Breast epithelium (tissue), 4 donors: ENCODE data around the gene INS. TPM values are rescaled to one million over a fixed set of nuclear protein-coding genes. Genes with fewer than 3 reads are reported as not detected.

Source experiments
- DNase-seq, 2 donors: peaks; one replicate each; pipeline ENCODE4 v3.0.0-alpha.2; 2019; ENCODE audit warnings: low spot score in 2 of 2
- H3K27ac ChIP-seq, 2 donors: fragments of 200-600 bp; sonication (generic) in 1 of 2; one replicate each; pipeline ENCODE4 v1.5.1; 2016 to 2019; ENCODE audit warnings: mild to moderate bottlenecking in 1 of 2
- H3K27me3 ChIP-seq, 2 donors: fragments of 200-600 bp; sonication (generic) in 1 of 2; one replicate each; pipeline versions ENCODE4 v1.5.1 to v1.6.0; 2017 to 2019; ENCODE audit warnings: control low read depth in 1 of 2, mild to moderate bottlenecking in 1 of 2
- H3K36me3 ChIP-seq: fragments of 200-600 bp; one replicate; pipeline ENCODE4 v1.5.1; 2019
- H3K4me1 ChIP-seq, 2 donors: fragments of 200-600 bp; sonication (generic); one replicate each; pipeline ENCODE4 v1.5.1; 2016 to 2019; ENCODE audit warnings: control low read depth in 1 of 2
- H3K4me3 ChIP-seq, 3 donors: fragments of 200-600 bp; sonication (generic); 1 replicate in 2 of 3; 2 replicates in 1 of 3; pipeline ENCODE4 v1.5.1; 2016 to 2019; ENCODE audit warnings: mild to moderate bottlenecking in 3 of 3, moderate library complexity in 2 of 3
- H3K9me3 ChIP-seq, 2 donors: fragments of 200-600 bp; sonication (generic) in 1 of 2; one replicate each; pipeline ENCODE4 v1.5.1; 2016 to 2019; ENCODE audit warnings: control low read depth in 1 of 2
- POLR2A ChIP-seq: fragments of 450-650 bp; IDR thresholded peaks from one replicate; pipeline ENCODE4 v1.6.1; 2016; ENCODE audit warnings: antibody characterized with exemption, mild to moderate bottlenecking, moderate library complexity
- POLR2AphosphoS5 ChIP-seq, 3 donors: sonication (generic); formaldehyde crosslinking; IDR thresholded peaks; one replicate each; pipeline ENCODE4 v1.6.1; 2017; ENCODE audit warnings: antibody characterized with exemption in 3 of 3
- intact Hi-C: fragments of 100-400 bp; cut with DNase I; formaldehyde crosslinking; loops from one replicate; pipeline ENCODE4 v1.15.1; 2023; ENCODE audit warnings: low total_unique reads
- total RNA-seq, 3 donors: library from RNA; depleted of rRNA; stranded (reverse); fragments of >200 nt; gene quantifications; one replicate each; pipeline ENCODE4 v1.1.0, GENCODE V29; 2016
- TF ChIP-seq, protein P1 (sequence below), 3 donors: fragments of 450-650 bp; IDR thresholded peaks; one replicate each; pipeline ENCODE4 v1.5.1; 2016 to 2017; ENCODE audit warnings: antibody characterized with exemption in 3 of 3, mild to moderate bottlenecking in 3 of 3, moderate library complexity in 3 of 3

INS gene
- total RNA-seq, 3 donors from 2014 or later, result not detected

- Histone ChIP-seq H3K4me1 (no peaks in the 10 kb centered on the region), H3K27me3 (peaks cover 3 to 32% of the 10 kb centered on the region in 2 donors), H3K27ac (no peak overlapping the region), H3K36me3 (no peaks in the 10 kb centered on the region), H3K9me3 (no peaks in the 10 kb centered on the region), H3K4me3 (no peak overlapping the region)
- no peak for DNase-seq
- intact Hi-C loops, result no loop called here
- TF ChIP-seq, protein P1, sequence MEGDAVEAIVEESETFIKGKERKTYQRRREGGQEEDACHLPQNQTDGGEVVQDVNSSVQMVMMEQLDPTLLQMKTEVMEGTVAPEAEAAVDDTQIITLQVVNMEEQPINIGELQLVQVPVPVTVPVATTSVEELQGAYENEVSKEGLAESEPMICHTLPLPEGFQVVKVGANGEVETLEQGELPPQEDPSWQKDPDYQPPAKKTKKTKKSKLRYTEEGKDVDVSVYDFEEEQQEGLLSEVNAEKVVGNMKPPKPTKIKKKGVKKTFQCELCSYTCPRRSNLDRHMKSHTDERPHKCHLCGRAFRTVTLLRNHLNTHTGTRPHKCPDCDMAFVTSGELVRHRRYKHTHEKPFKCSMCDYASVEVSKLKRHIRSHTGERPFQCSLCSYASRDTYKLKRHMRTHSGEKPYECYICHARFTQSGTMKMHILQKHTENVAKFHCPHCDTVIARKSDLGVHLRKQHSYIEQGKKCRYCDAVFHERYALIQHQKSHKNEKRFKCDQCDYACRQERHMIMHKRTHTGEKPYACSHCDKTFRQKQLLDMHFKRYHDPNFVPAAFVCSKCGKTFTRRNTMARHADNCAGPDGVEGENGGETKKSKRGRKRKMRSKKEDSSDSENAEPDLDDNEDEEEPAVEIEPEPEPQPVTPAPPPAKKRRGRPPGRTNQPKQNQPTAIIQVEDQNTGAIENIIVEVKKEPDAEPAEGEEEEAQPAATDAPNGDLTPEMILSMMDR (IDR thresholded peaks at IDR 0.05), result no peak
- TF ChIP-seq POLR2AphosphoS5 (IDR thresholded peaks at IDR 0.05), result no peak
- no peak for TF ChIP-seq POLR2A
These were observed 37.4 kb downstream of the INS start for GRCh38 chr11:2123628-2123960.

- Histone ChIP-seq H3K36me3 (no peaks in the 10 kb centered on the region), H3K4me1 (no peaks in the 10 kb centered on the region), H3K9me3 (peaks cover 0 to under 1% of the 10 kb centered on the region in 2 donors), H3K27me3 (peaks cover 3 to 28% of the 10 kb centered on the region in 2 donors), H3K4me3 (no peak overlapping the region), H3K27ac (no peak overlapping the region)
- no peak for DNase-seq
- intact Hi-C loops, result no loop called here
- TF ChIP-seq, protein P1 (IDR thresholded peaks at IDR 0.05), result no peak
- TF ChIP-seq POLR2A (no peak), POLR2AphosphoS5 (IDR thresholded peaks at IDR 0.05) (no peak)
These were observed 37.9 kb downstream of the INS start for GRCh38 chr11:2122907-2123627.

DNA sequence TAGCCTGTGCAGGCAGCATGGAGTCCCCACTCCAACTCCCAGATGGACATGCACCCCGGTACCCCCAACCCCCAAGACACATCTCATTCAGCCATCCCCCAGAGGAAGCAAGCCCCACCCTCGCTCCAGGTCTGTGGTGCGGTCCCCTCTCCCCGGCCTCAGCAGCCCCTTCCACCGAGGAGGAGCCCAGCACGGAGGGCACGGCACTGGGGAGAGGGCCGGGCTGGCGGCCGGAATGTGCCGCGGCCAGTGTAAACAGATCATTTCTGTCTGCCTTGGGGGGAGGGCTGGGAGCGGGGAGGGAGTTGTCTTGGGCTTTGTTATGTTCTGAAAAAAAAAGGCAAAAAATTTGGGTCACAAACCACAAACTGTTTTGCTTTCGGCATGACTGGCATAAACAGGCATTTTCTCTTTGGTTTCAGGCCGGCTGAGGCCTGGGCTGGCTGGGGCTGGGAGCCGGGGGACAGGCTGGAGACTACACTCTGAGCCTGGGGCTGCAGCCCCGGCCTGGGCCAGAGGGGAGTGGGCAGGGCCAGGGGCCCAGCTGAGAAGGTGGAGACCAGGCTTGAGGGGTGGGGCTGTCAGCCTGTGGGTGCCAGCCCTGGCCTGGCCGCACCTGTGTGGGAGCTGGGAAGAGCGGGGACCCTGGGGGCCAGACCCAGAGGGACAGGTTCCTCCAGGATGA lies 38.6 kb downstream of the INS start:
- intact Hi-C loops, result no loop called here
- no peak for TF ChIP-seq POLR2A
- TF ChIP-seq, protein P1 (IDR thresholded peaks at IDR 0.05), result no peak
- TF ChIP-seq POLR2AphosphoS5 (IDR thresholded peaks at IDR 0.05), result no peak
- peaks cover 0 to 8% of the 10 kb centered on the region in 2 donors for H3K9me3 ChIP-seq
- H3K36me3 ChIP-seq, result no peaks in the 10 kb centered on the region
- H3K4me3 ChIP-seq, result no peak overlapping the region
- H3K27ac ChIP-seq, result no peak overlapping the region
- H3K27me3 ChIP-seq, result peaks cover 3 to 26% of the 10 kb centered on the region in 2 donors
- no peaks in the 10 kb centered on the region for H3K4me1 ChIP-seq
- DNase-seq, result no peak

- DNase-seq, result no peak
- Histone ChIP-seq H3K9me3 (peaks cover 3 to 17% of the 10 kb centered on the region in 2 donors), H3K4me1 (no peaks in the 10 kb centered on the region), H3K36me3 (no peaks in the 10 kb centered on the region), H3K4me3 (no peak overlapping the region), H3K27ac (no peak overlapping the region), H3K27me3 (peaks cover 3 to 26% of the 10 kb centered on the region in 2 donors)
- intact Hi-C loops, result no loop called here
- TF ChIP-seq POLR2A (no peak), POLR2AphosphoS5 (IDR thresholded peaks at IDR 0.05) (no peak)
These were observed 39.5 kb downstream of the INS start for GRCh38 chr11:2121227-2122130.

GRCh38 chr11:2120359-2121100 lies 40.5 kb downstream of the INS start:
- Histone ChIP-seq H3K36me3 (no peaks in the 10 kb centered on the region), H3K9me3 (peaks cover 10 to 26% of the 10 kb centered on the region in 2 donors), H3K4me1 (no peaks in the 10 kb centered on the region), H3K27me3 (peaks cover 3 to 26% of the 10 kb centered on the region in 2 donors), H3K4me3 (no peak overlapping the region), H3K27ac (no peak overlapping the region)
- DNase-seq, result no peak
- no peak for TF ChIP-seq POLR2A
- TF ChIP-seq, protein P1 (IDR thresholded peaks at IDR 0.05), result no peak
- no peak for TF ChIP-seq POLR2AphosphoS5 (IDR thresholded peaks at IDR 0.05)
- intact Hi-C loops, result no loop called here
